ENCODE measurements around the gene TMEM45B. TPM values are rescaled to one million over a fixed set of nuclear protein-coding genes. Genes with fewer than 3 reads are reported as not detected.
"Not testable (repeated sequence)": the region's sequence is repeated elsewhere in the genome, so short reads cannot be mapped to it uniquely, and the experiment has no call there.

Gene TMEM45B
- total and polyA plus RNA-seq, 5 donors from 2014 or later = 1.1 to 9.7 (median 3.7) TPM

DNA sequence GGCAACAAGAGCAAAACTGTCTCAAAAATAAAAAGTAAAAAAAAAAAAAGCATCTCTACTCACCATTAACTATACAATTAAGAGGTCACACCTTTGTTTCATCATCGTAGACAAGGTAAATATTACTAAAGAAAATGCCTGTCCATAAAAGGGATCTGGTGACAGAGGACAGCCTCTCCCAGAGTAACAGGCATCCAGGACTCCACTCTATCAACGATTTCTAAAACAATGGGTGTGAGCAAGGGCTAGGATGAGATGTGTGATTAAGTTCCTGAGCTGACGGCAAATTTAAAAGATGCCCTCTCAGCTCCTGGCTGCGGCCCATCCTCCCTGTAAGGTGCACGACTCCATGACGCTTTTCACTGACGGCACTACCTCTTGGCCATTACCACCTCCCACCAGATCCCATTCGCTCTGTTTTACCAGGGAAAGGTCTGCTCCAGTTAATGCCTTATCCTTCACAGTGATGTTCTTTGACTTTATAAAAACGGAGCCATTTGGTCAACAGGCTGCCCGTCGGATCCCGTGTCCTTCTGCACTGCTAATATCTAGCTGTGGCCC is 2.3 kb upstream of the TMEM45B start:
- no peak overlapping the region for H3K4me3 ChIP-seq (ENCODE audit: low read depth, low read length)

DNA sequence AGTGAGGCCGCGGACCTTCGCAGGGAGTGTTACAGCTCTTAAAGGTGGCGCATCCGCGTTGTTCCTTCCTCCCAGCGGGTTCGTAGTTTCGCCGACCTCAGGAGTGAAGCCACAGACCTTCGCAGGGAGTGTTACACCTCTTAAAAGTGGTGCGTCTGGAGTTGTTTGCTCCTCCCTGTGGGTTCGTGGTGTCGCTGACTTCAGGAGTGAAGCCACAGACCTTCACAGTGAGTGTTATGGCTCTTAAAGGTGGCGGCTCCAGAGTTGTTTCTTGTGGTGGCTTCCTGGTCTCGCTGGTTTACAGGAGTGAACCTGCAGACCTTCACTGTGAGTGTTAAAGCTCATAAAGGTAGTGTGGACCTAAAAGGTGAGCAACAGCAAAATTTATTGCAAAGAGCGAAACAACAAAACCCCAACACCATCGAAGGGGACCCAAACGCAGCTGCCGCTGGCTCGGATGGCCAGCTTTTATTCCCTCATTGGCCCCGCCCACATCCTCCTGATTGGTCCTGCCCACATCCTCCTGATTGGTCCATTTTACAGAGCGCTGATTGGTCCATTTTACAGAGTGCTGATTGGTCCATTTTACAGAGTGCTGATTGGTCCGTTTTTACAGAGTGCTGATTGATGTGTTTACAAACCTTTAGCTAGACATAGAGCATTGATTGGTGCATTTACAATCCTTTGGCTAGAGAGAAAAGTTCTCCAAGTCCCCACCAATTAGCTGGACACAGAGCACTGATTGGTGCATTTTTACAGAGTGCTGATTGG is 1.2 kb upstream of the TMEM45B start:
- H3K27me3 Mint-ChIP-seq = peaks cover 28% of the 10 kb centered on the region
- peak overlapping the region; percentile 7 to 85 (median 48) for H3K4me3 Mint-ChIP-seq
- peak in 2 of 3 donors; percentile 34 to 64 for DNase-seq
- Histone ChIP-seq H3K36me3 (ENCODE audit: control insufficient read depth, insufficient read depth, low read length) (no peaks in the 10 kb centered on the region), H3K27me3 (ENCODE audit: control insufficient read depth, insufficient read depth, low read length) (peaks cover 10% of the 10 kb centered on the region), H3K4me1 (ENCODE audit: control insufficient read depth, insufficient read depth, low read length, poor library complexity, severe bottlenecking) (no peaks in the 10 kb centered on the region), H3K4me3 (ENCODE audit: low read depth, low read length) (no peak overlapping the region), H3K27ac (ENCODE audit: insufficient read depth, low read length, poor library complexity, severe bottlenecking) (no peak overlapping the region), H3K9me3 (ENCODE audit: control insufficient read depth in 2 of 2, low read length in 2 of 2) (no peaks in the 10 kb centered on the region)
- H3K27ac Mint-ChIP-seq = peak overlapping the region; percentile 20 to 89 (median 34)
- peak; percentile 38 to 40 for ATAC-seq (ENCODE audit: low read depth in 2 of 2)
- H3K4me1 Mint-ChIP-seq = peaks cover 0 to 30% (median 6%) of the 10 kb centered on the region in 4 donors
- H3K36me3 Mint-ChIP-seq = no peaks in the 10 kb centered on the region
- peaks cover 0 to 8% (median 0%) of the 10 kb centered on the region in 7 donors for H3K9me3 Mint-ChIP-seq

More for the DNA sequence above, 2.3 kb upstream of the TMEM45B start:
- Histone ChIP-seq H3K9me3 (ENCODE audit: control insufficient read depth in 2 of 2, low read length in 2 of 2) (no peaks in the 10 kb centered on the region), H3K27me3 (ENCODE audit: control insufficient read depth, insufficient read depth, low read length) (peaks cover 8% of the 10 kb centered on the region), H3K4me1 (ENCODE audit: control insufficient read depth, insufficient read depth, low read length, poor library complexity, severe bottlenecking) (no peaks in the 10 kb centered on the region), H3K27ac (ENCODE audit: insufficient read depth, low read length, poor library complexity, severe bottlenecking) (no peak overlapping the region), H3K36me3 (ENCODE audit: control insufficient read depth, insufficient read depth, low read length) (no peaks in the 10 kb centered on the region)
- no peak for ATAC-seq (ENCODE audit: low read depth in 2 of 2)
- H3K4me1 Mint-ChIP-seq = peaks cover 0 to 27% (median 6%) of the 10 kb centered on the region in 4 donors
- H3K27ac Mint-ChIP-seq = peak overlapping the region in 1 of 3 donors; percentile 20
- H3K4me3 Mint-ChIP-seq = peak overlapping the region in 1 of 4 donors; percentile 85
- H3K9me3 Mint-ChIP-seq = peaks cover 0 to 13% (median 1%) of the 10 kb centered on the region in 7 donors
- peaks cover 29% of the 10 kb centered on the region for H3K27me3 Mint-ChIP-seq
- H3K36me3 Mint-ChIP-seq = no peaks in the 10 kb centered on the region
- no peak for DNase-seq

DNA sequence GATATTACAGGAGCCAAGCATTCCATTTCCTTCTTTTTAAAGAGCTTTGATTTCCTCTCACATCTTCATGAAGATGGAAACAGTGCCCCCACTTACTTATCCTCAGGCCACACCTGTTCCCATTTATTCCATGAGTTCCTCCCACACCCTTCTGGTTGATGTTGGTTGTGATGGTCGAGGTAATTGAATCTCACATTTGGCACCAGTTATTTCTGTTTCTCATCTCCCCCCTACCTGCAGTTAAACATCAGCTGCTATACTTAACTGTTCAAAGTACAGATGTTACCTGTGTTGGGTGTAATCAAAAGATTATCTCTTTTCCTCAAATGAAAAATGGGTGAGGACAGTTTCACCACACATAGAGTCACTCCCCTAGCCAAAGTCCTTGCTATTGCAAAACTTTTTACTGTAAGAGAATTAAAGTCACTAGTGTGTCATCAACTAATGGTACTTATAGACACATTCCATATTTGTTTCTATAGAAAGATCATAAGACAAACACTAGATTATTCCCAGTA is 1.9 kb downstream of the TMEM45B start:
- Mint-ChIP-seq H3K9me3 (peaks cover 0 to 2% (median 0%) of the 10 kb centered on the region in 7 donors), H3K27me3 (peaks cover 31% of the 10 kb centered on the region), H3K27ac (no peak overlapping the region), H3K4me3 (peak overlapping the region in 1 of 4 donors; percentile 5), H3K4me1 (peaks cover 0 to 30% (median 6%) of the 10 kb centered on the region in 4 donors), H3K36me3 (peaks cover 3% of the 10 kb centered on the region)
- H3K27ac ChIP-seq (ENCODE audit: insufficient read depth, low read length, poor library complexity, severe bottlenecking) = no peak overlapping the region
- H3K27me3 ChIP-seq (ENCODE audit: control insufficient read depth, insufficient read depth, low read length) = peaks cover 10% of the 10 kb centered on the region
- no peak for DNase-seq
- no peaks in the 10 kb centered on the region for H3K4me1 ChIP-seq (ENCODE audit: control insufficient read depth, insufficient read depth, low read length, poor library complexity, severe bottlenecking)
- no peaks in the 10 kb centered on the region for H3K9me3 ChIP-seq (ENCODE audit: control insufficient read depth in 2 of 2, low read length in 2 of 2)
- no peak for ATAC-seq (ENCODE audit: low read depth in 2 of 2)
- H3K4me3 ChIP-seq (ENCODE audit: low read depth, low read length) = no peak overlapping the region
- no peaks in the 10 kb centered on the region for H3K36me3 ChIP-seq (ENCODE audit: control insufficient read depth, insufficient read depth, low read length)

DNA sequence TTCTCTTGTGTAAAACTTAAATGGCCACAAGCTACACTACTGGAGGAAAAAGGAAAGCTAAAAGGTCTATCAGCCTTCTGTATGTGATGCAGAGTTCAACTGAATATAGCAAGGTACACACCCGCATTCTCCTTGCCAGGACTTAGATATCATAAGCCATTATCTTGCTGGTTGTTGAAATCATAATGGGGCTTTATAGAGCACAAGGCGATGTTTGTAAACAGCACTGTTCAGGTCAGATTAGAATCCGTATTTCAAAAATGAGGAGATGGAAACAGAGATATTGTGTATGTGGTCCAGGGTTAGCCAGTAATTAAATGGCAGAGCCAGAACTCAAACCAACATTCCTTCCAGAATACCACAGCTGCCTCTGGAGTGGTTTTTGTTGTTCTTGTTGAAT is 2.6 kb downstream of the TMEM45B start:
- H3K4me1 ChIP-seq (ENCODE audit: control insufficient read depth, insufficient read depth, low read length, poor library complexity, severe bottlenecking); H3K4me3 ChIP-seq (ENCODE audit: low read depth, low read length); H3K36me3 Mint-ChIP-seq; DNase-seq; H3K27ac Mint-ChIP-seq; H3K27ac ChIP-seq (ENCODE audit: insufficient read depth, low read length, poor library complexity, severe bottlenecking); ATAC-seq (ENCODE audit: low read depth in 2 of 2); H3K27me3 ChIP-seq (ENCODE audit: control insufficient read depth, insufficient read depth, low read length); H3K36me3 ChIP-seq (ENCODE audit: control insufficient read depth, insufficient read depth, low read length); H3K9me3 Mint-ChIP-seq; H3K9me3 ChIP-seq (ENCODE audit: control insufficient read depth in 2 of 2, low read length in 2 of 2): not testable (repeated sequence)
- H3K4me1 Mint-ChIP-seq = peaks cover 0 to 30% (median 6%) of the 10 kb centered on the region in 4 donors
- H3K4me3 Mint-ChIP-seq = peak overlapping the region in 3 of 4 donors; percentile 4 to 34 (median 8)
- peaks cover 31% of the 10 kb centered on the region for H3K27me3 Mint-ChIP-seq

DNA sequence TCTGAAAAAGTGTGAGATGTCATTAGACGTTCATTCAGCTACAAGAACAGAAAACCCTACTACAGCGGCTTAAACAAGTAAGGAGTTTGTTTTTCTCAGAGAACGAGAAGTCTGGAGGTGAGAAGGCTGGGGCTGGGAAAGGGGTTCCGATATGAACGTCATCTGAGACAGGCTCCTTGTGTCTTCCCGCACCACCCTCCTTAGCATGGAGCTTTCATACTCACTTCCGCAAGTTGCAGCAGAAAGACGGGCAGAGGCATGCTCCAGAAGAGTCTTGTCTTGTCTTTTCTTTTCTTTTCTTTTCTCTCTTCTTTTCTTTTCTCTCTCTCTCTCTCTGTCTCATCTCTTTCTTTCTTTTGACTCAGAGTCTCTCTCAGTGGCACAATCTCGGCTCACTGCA is 3.6 kb downstream of the TMEM45B start:
- H3K4me3 ChIP-seq (ENCODE audit: low read depth, low read length) = no peak overlapping the region
- H3K4me3 Mint-ChIP-seq = no peak overlapping the region
- no peak for DNase-seq
- H3K27me3 Mint-ChIP-seq = peaks cover 27% of the 10 kb centered on the region
- H3K36me3 ChIP-seq (ENCODE audit: control insufficient read depth, insufficient read depth, low read length) = no peaks in the 10 kb centered on the region
- no peak for ATAC-seq (ENCODE audit: low read depth in 2 of 2)
- no peak overlapping the region for H3K27ac ChIP-seq (ENCODE audit: insufficient read depth, low read length, poor library complexity, severe bottlenecking)
- peaks cover 10% of the 10 kb centered on the region for H3K27me3 ChIP-seq (ENCODE audit: control insufficient read depth, insufficient read depth, low read length)
- no peaks in the 10 kb centered on the region for H3K9me3 ChIP-seq (ENCODE audit: control insufficient read depth in 2 of 2, low read length in 2 of 2)
- H3K36me3 Mint-ChIP-seq = peaks cover 3% of the 10 kb centered on the region
- H3K9me3 Mint-ChIP-seq = peaks cover 0 to 2% (median 0%) of the 10 kb centered on the region in 7 donors
- no peaks in the 10 kb centered on the region for H3K4me1 ChIP-seq (ENCODE audit: control insufficient read depth, insufficient read depth, low read length, poor library complexity, severe bottlenecking)
- H3K27ac Mint-ChIP-seq = no peak overlapping the region
- peaks cover 0 to 23% (median 4%) of the 10 kb centered on the region in 4 donors for H3K4me1 Mint-ChIP-seq

DNA sequence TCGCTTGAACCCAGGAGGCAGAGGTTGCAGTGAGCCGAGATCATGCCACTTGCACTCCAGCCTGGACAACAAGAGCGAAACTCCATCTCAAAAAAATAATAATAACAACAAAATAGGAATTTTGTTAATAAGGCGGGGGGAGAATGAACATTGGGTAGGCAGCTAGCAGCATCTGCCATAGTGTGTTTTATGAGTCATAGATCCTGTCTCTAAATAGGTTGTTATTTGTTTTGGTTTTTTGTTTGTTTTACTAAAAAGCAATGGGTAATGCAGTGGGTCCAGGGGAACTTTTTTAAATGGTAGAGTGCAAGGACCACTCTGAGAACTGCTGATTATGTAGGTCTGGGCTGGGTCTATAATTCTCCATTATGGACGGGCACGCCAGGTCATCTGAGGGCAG is 4.6 kb downstream of the TMEM45B start:
- not testable (repeated sequence) for ATAC-seq (ENCODE audit: low read depth in 2 of 2)

DNA sequence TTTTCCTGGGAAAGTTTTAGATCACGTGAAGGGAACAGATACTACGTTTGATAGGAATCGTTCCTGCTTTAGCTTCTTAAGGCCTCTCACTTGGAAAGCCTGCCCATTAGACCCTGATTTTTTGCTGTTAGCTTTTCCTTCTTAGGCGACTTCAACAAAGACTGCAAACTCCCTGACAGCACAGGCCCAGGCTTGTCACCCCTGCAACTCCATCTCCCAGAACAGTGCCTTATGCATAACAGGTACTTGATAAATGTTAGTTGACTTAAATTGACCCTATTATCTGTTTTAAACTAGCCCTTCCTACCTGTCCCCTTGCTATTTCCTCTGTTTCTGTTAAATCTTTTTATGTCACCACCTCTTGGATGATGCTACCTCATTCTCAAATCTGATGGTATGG is 7.6 kb downstream of the TMEM45B start:
- H3K27ac Mint-ChIP-seq; H3K9me3 ChIP-seq (ENCODE audit: control insufficient read depth in 2 of 2, low read length in 2 of 2); H3K36me3 ChIP-seq (ENCODE audit: control insufficient read depth, insufficient read depth, low read length); H3K4me1 ChIP-seq (ENCODE audit: control insufficient read depth, insufficient read depth, low read length, poor library complexity, severe bottlenecking); ATAC-seq (ENCODE audit: low read depth in 2 of 2); DNase-seq; H3K27me3 ChIP-seq (ENCODE audit: control insufficient read depth, insufficient read depth, low read length); H3K36me3 Mint-ChIP-seq; H3K9me3 Mint-ChIP-seq; H3K4me1 Mint-ChIP-seq; H3K27ac ChIP-seq (ENCODE audit: insufficient read depth, low read length, poor library complexity, severe bottlenecking); H3K4me3 Mint-ChIP-seq; H3K4me3 ChIP-seq (ENCODE audit: low read depth, low read length): not testable (repeated sequence)
- peaks cover 16% of the 10 kb centered on the region for H3K27me3 Mint-ChIP-seq

More for the DNA sequence above, 4.6 kb downstream of the TMEM45B start:
- H3K4me3 Mint-ChIP-seq; H3K9me3 Mint-ChIP-seq; H3K4me1 ChIP-seq (ENCODE audit: control insufficient read depth, insufficient read depth, low read length, poor library complexity, severe bottlenecking); H3K36me3 Mint-ChIP-seq; DNase-seq; H3K36me3 ChIP-seq (ENCODE audit: control insufficient read depth, insufficient read depth, low read length); H3K27me3 ChIP-seq (ENCODE audit: control insufficient read depth, insufficient read depth, low read length); H3K4me3 ChIP-seq (ENCODE audit: low read depth, low read length); H3K9me3 ChIP-seq (ENCODE audit: control insufficient read depth in 2 of 2, low read length in 2 of 2); H3K27ac ChIP-seq (ENCODE audit: insufficient read depth, low read length, poor library complexity, severe bottlenecking); H3K27ac Mint-ChIP-seq: not testable (repeated sequence)
- Mint-ChIP-seq H3K4me1 (peaks cover 0 to 14% (median 4%) of the 10 kb centered on the region in 4 donors), H3K27me3 (peaks cover 24% of the 10 kb centered on the region)

Data from CD4-positive, CD25-positive, alpha-beta regulatory T cell (primary cell).